Fibroblast of mammary gland (primary cell): ENCODE measurements around the gene CTNNBIP1.

Source experiments
- DNase-seq: peaks from one replicate; pipeline ENCODE4 v3.0.0-alpha.2; 2010; ENCODE audit warnings: low read depth
- H3K4me3 ChIP-seq: 2 replicates; pipeline ENCODE4 v1.5.1; 2011; ENCODE audit warnings: low read depth, mild to moderate bottlenecking, low read length, moderate library complexity; ENCODE audit not compliant: control insufficient read depth
- TF ChIP-seq, protein P1 (sequence below): conservative IDR thresholded peaks from 2 replicates; pipeline ENCODE4 v1.5.1; 2011; ENCODE audit warnings: low read depth, low read length, inconsistent platforms; ENCODE audit not compliant: control insufficient read depth, insufficient read depth

Gene CTNNBIP1

DNA sequence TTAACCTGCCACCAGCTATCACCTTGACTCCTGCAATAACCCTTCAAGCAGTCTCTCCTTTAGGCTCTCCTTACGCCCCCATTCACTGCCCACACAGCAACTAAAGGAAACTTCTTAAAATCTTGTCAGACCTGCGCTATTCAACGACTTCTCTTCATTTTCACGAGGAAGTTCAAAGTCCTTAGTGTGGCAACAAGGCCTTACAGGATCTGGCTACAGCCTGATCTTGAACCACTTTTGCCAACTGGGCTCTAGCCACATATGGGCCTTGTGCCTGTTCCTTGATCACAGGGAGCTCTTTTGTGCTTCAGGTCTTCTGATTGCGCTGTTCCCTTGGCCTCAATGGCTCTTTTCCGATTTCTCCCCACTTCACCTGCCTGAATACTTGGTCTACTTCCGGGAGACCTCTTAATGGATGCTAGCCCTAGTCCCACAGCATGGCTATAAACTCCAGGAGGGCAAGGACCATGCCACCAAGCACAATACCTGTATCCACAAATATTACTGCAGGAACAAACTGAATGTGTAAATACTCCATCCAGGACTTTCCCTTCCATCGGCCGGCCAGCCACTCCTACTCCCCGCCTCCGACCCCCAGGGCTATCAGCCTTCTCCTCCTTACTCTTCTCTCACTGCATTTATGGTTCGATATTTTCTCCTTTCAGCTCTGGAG lies 2.3 kb upstream of the CTNNBIP1 start:
- no peak for DNase-seq
- TF ChIP-seq, protein P1, sequence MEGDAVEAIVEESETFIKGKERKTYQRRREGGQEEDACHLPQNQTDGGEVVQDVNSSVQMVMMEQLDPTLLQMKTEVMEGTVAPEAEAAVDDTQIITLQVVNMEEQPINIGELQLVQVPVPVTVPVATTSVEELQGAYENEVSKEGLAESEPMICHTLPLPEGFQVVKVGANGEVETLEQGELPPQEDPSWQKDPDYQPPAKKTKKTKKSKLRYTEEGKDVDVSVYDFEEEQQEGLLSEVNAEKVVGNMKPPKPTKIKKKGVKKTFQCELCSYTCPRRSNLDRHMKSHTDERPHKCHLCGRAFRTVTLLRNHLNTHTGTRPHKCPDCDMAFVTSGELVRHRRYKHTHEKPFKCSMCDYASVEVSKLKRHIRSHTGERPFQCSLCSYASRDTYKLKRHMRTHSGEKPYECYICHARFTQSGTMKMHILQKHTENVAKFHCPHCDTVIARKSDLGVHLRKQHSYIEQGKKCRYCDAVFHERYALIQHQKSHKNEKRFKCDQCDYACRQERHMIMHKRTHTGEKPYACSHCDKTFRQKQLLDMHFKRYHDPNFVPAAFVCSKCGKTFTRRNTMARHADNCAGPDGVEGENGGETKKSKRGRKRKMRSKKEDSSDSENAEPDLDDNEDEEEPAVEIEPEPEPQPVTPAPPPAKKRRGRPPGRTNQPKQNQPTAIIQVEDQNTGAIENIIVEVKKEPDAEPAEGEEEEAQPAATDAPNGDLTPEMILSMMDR: no peak
- no peak overlapping the region for H3K4me3 ChIP-seq

DNA sequence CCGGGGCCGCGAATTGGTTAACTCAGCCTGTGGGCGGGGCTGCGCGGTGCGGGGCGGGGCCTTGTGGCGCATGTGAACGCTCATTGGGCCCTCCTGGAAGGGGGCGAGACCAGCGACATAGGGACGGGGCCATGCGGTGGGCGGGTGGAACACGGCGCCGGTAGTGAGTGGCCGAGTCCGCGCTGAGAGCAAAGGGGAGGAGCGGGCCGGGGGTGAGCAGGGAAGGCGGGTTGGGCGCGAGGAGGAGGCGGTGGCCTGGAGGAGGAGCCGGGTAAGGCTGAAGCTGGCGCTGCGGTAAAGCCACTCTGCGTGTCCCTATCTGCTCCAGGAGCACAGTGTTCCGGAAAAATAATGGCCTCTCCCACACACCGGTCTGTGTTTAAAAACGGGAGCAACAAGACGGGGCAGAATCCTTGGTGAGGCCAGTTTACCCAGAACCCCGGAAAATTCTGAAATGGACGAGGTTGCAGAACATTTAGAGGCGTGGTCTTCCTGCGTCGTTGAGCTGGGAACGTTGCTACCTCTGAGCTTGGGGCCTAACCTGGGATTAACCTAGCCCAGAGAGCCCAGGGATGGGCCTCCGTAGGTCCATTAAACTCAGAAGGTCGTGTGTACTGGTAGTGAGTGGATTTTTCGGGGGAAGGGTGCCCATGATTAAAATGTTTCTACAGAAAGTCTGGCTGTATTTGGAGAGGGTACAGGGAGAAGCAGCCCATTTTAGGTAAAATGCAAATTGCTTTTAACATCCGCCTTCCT lies 532 bp upstream of the CTNNBIP1 start:
- DNase-seq: peak; percentile 97
- TF ChIP-seq, protein P1: no peak
- peak overlapping the region; percentile 78 for H3K4me3 ChIP-seq

DNA sequence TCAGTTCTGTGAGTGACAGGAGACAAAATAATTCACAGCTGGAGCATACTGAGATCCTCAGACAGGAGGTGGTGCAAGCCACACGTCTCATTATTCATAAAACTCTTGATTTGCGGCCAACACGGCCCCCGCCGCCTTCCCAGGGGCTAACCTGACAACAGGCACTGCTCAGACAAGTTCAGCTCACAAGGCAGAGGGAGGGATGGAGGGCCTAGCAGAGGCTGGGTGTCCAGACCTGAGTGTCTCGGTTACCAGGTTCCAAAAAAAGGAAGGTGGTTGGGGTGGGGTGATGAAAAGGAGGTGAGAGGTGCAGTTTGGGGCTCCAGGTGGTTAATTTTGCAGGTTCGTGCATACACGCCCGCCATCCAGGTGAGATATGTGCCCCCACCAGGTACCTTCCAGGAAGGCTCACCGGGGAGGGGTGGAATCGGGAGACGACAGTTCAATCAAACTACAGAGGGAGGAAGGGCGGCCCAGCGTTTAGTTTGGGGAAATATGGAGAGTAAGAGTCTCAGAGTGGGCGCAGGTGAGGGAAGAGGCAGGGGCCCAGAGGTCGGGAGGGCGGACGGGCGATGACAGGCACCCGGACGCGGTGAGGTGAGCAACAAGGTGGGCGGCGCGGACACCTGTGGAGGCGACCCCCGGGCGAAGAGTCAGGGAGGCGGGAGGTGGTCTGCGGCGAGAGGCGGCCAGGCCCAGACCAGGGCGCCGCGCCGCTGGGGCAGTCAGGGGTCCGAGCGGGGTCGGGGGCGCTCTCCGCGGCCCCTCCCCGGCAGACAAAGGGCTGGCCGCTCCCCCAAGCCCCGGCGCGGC lies 629 bp downstream of the CTNNBIP1 start:
- peak; percentile 5 for DNase-seq
- H3K4me3 ChIP-seq: peak overlapping the region; percentile 62
- TF ChIP-seq, protein P1: no peak

DNA sequence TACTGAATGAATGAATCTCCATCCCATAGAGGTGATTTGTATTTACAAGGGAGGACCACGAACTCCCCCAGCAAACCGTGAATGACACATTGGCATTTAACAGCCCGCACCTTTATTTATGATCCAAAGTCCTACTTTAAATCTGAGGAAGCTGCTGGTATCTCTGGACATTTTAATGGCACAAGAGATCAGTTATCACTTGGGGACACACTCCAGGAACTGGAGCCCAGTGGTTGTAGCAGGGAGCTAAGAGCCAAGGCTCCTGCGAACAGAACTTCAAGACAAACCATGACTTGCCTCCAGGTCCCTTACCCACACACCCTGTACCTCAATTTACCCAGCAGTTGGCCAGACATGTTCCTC lies 1.2 kb downstream of the CTNNBIP1 start:
- no peak for DNase-seq
- TF ChIP-seq, protein P1: no peak
- peak overlapping the region; percentile 62 for H3K4me3 ChIP-seq

DNA sequence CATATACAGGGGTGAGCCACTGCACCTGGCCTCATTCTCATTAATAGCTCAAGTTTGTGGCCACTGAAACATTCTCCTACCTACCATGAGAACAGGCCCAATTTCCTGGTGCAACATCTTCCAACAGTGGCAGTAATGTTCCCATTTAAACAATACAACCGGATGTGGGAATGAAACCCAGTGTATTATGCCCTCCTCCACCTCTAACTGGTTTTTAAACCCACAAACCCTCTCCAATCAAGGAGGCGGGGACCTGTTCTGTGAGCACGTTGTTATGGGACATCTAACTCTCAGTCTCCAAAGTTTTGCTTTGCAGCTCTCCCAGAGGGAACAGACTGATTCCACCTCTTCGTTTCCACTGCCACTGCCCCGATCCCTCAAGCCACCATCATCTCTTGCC lies 2.6 kb downstream of the CTNNBIP1 start:
- no peak overlapping the region for H3K4me3 ChIP-seq
- DNase-seq: no peak
- TF ChIP-seq, protein P1: no peak

DNA sequence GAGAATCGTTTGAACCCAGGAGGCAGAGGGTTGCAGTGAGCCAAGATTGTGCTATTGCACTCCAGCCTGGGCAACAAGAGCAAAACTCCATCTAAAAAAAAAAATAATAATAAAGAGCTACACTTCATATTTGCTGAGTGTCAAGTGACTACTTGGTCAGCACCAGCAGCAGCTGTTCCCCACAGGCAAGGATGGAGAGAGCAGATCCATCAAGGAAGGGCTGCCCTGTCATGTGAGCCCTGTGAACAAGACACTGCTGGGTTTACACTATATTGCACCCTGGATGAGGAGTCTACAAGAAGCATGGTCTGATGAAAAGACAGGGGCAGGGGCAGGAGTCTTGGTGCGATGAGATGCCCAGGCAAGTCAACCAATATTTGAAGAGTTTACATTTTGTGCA lies 3.6 kb downstream of the CTNNBIP1 start:
- H3K4me3 ChIP-seq: no peak overlapping the region
- no peak for DNase-seq
- TF ChIP-seq, protein P1: no peak
